NCI-H2029 (cell line): Measurements from ENCODE around the gene EPRS1.
"Not testable (repeated sequence)": the region's sequence is repeated elsewhere in the genome, so short reads cannot be mapped to it uniquely, and the experiment has no call there.

ENCODE experiments used
- DNase-seq: peaks from one replicate; lab custom pipeline; 2025; lab: John Stamatoyannopoulos, UW

The EPRS1 gene

DNA sequence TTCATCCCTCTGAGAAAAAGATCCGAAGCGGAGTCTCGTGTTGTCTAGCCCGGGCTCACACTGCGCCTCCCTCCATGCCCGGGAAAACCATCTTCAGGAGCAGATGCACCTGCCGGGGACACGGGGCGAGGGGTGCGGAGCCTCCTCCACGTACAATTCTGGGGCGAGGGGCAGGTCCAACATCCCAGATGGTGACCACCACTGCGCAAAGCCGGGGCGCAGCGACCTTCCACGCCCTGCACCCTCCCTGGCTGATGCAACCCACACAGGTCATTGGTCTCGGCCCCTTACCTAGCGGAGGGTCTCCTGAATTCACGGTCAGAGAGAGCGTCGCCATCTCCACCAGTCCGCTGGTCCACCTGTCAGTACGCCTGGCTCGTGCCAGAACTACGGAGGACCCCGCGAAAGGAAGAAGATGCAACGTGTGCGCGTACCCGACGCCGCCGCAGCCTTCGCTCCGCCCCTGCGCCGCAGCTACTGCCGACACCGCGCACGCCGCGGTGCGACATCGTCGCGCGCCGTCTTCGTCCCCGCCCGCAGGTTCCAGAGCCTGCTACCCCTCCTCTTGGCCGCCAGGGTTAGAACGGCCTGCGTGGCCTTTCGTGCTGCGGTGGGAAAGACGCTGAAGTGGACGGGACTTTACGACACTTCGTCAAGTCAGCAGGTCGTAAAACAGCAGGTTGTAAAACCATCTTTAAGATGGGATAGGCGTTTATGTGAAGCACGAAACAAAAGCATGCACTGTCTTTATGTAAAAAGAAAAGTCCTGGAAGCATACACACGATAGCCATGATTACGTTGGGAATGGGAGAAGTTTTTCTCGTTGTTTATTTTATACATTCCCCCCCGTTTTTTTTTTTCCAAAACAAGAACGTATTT lies at the start of gene EPRS1:
TSS of gene EPRS1 (minus strand) at position 454 of the 879 bp plus-strand sequence. CDS start at position 337, 117 bp downstream.
- DNase-seq = peak; percentile 97

DNA sequence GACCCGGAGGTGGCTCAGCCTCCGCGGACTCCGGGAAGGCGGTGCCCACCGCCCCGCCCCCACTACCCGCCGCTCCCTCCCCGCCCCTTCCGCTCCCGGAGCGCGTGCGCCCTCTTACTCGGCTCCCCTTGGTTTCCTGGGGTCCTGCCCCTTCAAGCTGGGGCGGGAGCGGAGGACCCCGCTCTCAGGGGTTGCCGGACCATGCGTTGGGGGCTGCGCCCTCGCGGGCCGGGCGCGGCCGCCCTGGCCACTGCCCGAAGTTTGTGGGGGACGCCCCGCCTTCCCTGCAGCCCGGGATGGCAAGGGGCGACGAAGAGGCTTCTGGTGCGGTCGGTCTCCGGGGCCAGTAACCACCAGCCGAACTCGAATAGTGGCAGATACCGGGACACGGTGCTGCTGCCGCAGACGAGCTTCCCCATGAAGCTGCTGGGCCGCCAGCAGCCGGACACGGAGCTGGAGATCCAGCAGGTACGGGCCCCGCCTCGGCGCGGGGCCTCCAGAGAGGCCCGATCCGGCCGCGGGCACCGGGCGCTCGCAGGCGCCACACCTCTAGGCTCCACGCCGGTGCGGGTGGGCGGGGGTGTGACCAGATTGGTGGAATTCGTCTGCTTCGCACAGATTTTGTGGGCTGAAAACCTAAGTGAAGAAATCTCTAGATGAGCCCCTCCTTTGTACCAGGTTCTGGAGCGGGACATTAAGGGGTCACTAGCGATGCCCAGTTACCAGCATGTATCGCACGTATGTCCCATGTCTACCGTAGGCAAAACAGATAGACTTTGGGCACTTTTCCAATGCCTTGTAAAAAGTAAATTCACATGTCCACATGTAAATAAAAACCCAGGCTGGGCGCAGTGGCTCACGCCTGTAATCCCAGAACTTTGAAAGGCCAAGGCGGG lies 48.0 kb upstream of the EPRS1 start, which contains the start of gene IARS2:
TSS of gene IARS2 (plus strand) at position 117 of the 896 bp plus-strand sequence. CDS start at position 202, 85 bp downstream.
- DNase-seq = peak; percentile 70

GRCh38 chr1:220093361-220094015 lies 47.2 kb upstream of the EPRS1 start:
- no peak for DNase-seq

GRCh38 chr1:220092694-220093093 lies 46.4 kb upstream of the EPRS1 start:
- DNase-seq = no peak

- DNase-seq = peak; percentile 93
Measured at GRCh38 chr1:220089650-220090556, 43.6 kb upstream of the EPRS1 start, which contains the start of gene BPNT1. BPNT1 (minus strand) TSS chr1:220089788; CDS start chr1:220079846, 9,942 bp downstream.

GRCh38 chr1:220086261-220086686 lies 40.0 kb upstream of the EPRS1 start:
- DNase-seq = not testable (repeated sequence)

GRCh38 chr1:220084460-220084859 lies 38.2 kb upstream of the EPRS1 start:
- no peak for DNase-seq

GRCh38 chr1:220077887-220078286 lies 31.6 kb upstream of the EPRS1 start:
- DNase-seq = no peak

- no peak for DNase-seq
Measured at GRCh38 chr1:220076861-220077762, 30.8 kb upstream of the EPRS1 start.

DNA sequence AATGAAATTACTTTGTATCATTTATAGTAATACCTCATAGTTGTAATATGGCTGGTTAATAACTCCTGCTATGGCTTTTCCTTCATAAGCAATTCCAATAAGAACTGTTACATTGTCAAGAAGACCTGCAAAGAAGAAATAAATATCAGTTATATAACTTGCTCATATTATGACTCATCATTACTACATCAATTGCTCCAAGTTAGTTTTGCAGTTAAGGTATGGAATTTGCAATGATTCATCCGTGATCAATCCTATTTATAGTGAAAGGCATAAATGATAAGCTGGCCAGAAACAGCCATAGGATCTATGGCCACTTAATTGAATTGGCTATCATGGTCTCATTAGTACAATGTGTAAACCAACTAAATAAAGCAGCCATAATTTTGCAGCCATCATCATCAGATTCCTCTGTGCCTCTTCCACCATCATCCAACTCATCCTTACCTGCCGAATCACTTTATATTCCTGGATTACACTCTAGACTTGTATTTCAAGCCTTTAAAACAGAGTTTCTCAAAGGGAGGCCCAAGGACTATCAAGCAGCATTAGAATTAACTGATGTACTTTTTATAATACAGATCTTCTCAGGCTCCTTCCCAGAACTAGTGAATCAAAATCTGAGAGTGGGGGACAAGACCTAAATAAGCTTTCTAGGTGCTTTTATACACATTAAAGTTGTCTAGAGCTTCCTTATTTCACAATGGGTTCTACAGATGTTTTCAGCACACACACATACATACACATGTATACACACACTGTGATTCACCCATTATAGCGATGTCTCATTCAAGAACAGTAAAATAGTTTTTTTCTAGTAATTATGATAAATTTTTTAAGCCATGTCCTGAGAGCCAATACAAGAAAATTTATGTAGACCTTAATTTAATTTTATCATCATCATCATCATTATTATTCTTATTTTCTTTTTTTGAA lies 21.2 kb upstream of the EPRS1 start:
- no peak for DNase-seq

GRCh38 chr1:220062629-220063028 lies 16.3 kb upstream of the EPRS1 start:
- no peak for DNase-seq

- no peak for DNase-seq
Measured at GRCh38 chr1:220060876-220061275, 14.6 kb upstream of the EPRS1 start.

DNA sequence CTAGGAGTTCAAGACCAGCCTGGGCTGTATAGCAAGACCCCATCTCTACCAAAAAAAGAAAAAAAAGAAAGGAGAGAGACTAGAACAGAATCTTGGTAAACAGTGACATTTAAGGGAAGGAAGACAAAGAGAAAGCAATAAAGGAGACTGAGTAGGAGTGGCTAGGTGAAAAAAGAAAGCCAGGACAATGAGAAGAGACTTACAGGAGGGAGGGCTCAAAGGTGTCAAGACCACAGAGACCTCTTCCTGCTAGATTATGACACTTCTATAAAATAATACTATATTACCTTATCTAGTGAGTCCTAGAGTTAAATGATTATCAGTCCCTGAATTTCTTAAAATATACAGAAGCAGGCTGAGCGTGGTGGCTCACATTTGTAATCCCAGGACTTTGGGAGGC lies 10.1 kb upstream of the EPRS1 start:
- no peak for DNase-seq

GRCh38 chr1:220045356-220046051 lies 801 bp downstream of the EPRS1 start:
- DNase-seq = no peak

DNA sequence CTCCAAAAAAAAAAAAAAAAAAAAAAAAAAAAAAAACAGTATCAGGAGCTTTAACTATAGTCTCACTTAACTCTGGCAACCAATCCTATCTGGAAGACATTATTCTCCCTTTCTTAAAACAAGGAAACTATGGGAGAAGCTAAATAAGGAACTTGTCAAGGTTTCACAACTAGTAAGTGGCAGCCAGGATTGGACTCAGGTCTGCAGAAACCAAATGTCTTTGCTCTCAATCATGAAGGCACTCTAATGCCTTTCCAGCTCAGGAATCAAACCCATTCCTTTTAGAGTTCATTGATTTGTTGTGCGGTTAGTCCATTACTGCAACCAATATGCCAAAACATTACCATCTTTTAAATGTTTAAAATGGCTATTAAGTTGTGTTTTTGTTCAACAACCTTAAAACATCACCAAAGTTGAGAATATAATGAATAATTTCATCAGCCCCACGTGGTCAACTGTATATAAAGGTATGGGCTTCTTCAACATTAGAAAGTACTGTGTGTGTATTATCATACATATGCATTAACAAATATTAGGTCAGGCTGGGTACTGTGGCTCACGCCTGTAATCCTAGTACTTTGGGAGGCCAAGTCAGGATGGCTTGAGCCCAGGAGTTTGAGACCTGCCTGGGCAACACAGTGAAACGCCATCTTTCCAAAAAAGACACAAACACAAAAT lies 1.5 kb downstream of the EPRS1 start:
- DNase-seq = no peak

GRCh38 chr1:220043646-220044045 lies 2.7 kb downstream of the EPRS1 start:
- DNase-seq = no peak

DNA sequence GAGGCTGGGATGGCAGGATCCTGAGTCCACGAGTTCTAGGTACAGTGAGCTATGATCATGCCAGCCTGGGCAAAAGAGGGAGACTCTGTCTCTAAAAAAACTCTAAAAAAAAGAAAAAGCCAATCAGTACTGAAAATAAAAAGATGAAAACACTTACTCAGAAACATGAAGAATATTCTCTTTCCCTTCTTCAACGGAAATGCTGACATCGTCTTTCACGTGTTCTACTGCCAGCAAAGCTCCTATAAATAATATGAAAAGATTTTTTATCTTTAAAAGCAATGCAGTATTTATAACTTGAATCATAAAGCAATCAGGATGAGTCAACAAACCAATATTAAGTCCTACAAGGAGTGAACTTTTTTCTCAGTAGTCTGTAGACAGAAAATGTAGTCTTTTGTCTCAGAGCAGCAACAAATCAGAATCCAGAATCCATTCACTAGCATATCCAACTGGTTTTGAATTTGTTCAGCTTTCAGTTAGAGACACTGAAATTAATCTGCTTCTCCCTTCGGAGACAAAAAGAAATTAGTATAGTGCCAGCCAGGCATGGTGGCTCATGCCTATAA lies 6.2 kb downstream of the EPRS1 start:
- DNase-seq = no peak
